H1 (cell line): ENCODE measurements around the gene MCC. TPM values are rescaled to one million over a fixed set of nuclear protein-coding genes. Genes with fewer than 3 reads are reported as not detected.

ENCODE experiments used
- CTCF ChIA-PET: fragments of 300-600 bp; sonication (Branson Sonifier 250); formaldehyde crosslinking; loops from one replicate; lab custom pipeline; 2021; ENCODE audit not compliant: partially characterized antibody; lab: Charles Lee
- POLR2A ChIA-PET: fragments of 300-600 bp; sonication (Branson Sonifier 250); formaldehyde crosslinking; loops from one replicate; lab custom pipeline; 2021; ENCODE audit warnings: inconsistent platforms; ENCODE audit not compliant: partially characterized antibody; lab: Charles Lee
- DNase-seq, 2 experiments: peaks; one replicate each; pipeline versions ENCODE4 v3.0.0 to v3.0.0-alpha.2; 2010 to 2022; ENCODE audit warnings: low spot score in 2 of 2, low read depth in 1 of 2, mixed read lengths in 1 of 2
- FAIRE-seq: peaks from 2 replicates; lab custom pipeline; 2011; peaks lifted over from hg19 to GRCh38; lab: Jason Lieb, UNC
- H2AFZ ChIP-seq: 2 replicates; pipeline ENCODE4 v1.8.1; 2012; ENCODE audit warnings: low read length, inconsistent platforms
- H2AK5ac ChIP-seq: 2 replicates; pipeline ENCODE4 v1.6.1; 2013; ENCODE audit warnings: low read depth, low read length
- H2BK120ac ChIP-seq: replicated peaks from 2 replicates; pipeline ENCODE3; 2013; ENCODE audit warnings: low read depth, low read length, inconsistent platforms
- H2BK12ac ChIP-seq: 2 replicates; pipeline ENCODE4 v1.6.1; 2013; ENCODE audit warnings: low read depth, low read length
- H2BK15ac ChIP-seq: 2 replicates; pipeline ENCODE4 v1.6.1; 2013; ENCODE audit warnings: low read length
- H2BK20ac ChIP-seq: 2 replicates; pipeline ENCODE4 v1.6.1; 2013; ENCODE audit warnings: low read length
- H2BK5ac ChIP-seq: 2 replicates; pipeline ENCODE4 v1.6.1; 2013; ENCODE audit warnings: low read depth, low read length
- H3K14ac ChIP-seq: 2 replicates; pipeline ENCODE4 v1.6.1; 2013; ENCODE audit warnings: inconsistent platforms; ENCODE audit not compliant: insufficient read length
- H3K18ac ChIP-seq: 2 replicates; pipeline ENCODE4 v1.6.1; 2013; ENCODE audit warnings: low read length; ENCODE audit errors: extremely low read depth
- H3K23ac ChIP-seq: 2 replicates; pipeline ENCODE4 v1.6.1; 2013; ENCODE audit warnings: inconsistent platforms; ENCODE audit not compliant: insufficient read length
- H3K23me2 ChIP-seq: 2 replicates; pipeline ENCODE4 v1.6.1; 2013; ENCODE audit warnings: low read depth, low read length
- H3K27ac ChIP-seq: 2 replicates; pipeline ENCODE4 v1.6.1; 2011; ENCODE audit warnings: low read depth, low read length, inconsistent platforms
- H3K27me3 ChIP-seq, 4 experiments: replicated peaks in 1 of 4; 1 replicate in 1 of 4; 2 replicates in 3 of 4; pipeline versions ENCODE4 v1.6.1 to v1.8.1; 2011 to 2013; ENCODE audit warnings: low read length in 3 of 4, mild to moderate bottlenecking in 3 of 4, inconsistent platforms in 2 of 4, mixed read lengths in 2 of 4, moderate library complexity in 1 of 4; ENCODE audit not compliant: control insufficient read depth in 3 of 4, insufficient read depth in 3 of 4; ENCODE audit errors: extremely low read depth in 1 of 4
- H3K36me3 ChIP-seq, 4 experiments: 2 replicates each; pipeline versions ENCODE4 v1.6.1 to v1.8.1; 2011 to 2013; ENCODE audit warnings: mild to moderate bottlenecking in 4 of 4, low read length in 3 of 4, moderate library complexity in 2 of 4, control low read depth in 1 of 4, inconsistent platforms in 1 of 4; ENCODE audit not compliant: insufficient read depth in 4 of 4, control insufficient read depth in 2 of 4
- H3K4ac ChIP-seq: replicated peaks from 2 replicates; pipeline ENCODE3; 2013; ENCODE audit warnings: low read length, low read depth, mixed read lengths, inconsistent platforms; ENCODE audit not compliant: insufficient read length
- H3K4me1 ChIP-seq, 4 experiments: replicated peaks in 1 of 4; 1 replicate in 1 of 4; 2 replicates in 3 of 4; pipeline versions ENCODE4 v1.6.1 to v1.8.1; 2011 to 2013; ENCODE audit warnings: low read length in 3 of 4, inconsistent platforms in 2 of 4, mixed read lengths in 1 of 4; ENCODE audit not compliant: insufficient read depth in 4 of 4, control insufficient read depth in 3 of 4
- H3K4me2 ChIP-seq, 2 experiments: 2 replicates each; pipeline versions ENCODE4 v1.6.1 to v1.8.1; 2011 to 2013; ENCODE audit warnings: low read depth in 2 of 2, low read length in 2 of 2, control low read depth in 1 of 2, inconsistent platforms in 1 of 2, mild to moderate bottlenecking in 1 of 2; ENCODE audit not compliant: insufficient read depth in 1 of 2
- H3K4me3 ChIP-seq, 4 experiments: fragments of 200-600, 300-600 bp in 1 of 4; sonication (generic), shearing (Covaris generic), sonication (Bioruptor Twin) in 1 of 4; 2 replicates each; pipeline versions ENCODE4 v1.5.1 to v1.8.1; 2011 to 2016; ENCODE audit warnings: low read length in 4 of 4, low read depth in 3 of 4, control low read depth in 2 of 4, inconsistent platforms in 2 of 4, mild to moderate bottlenecking in 2 of 4, mixed read lengths in 1 of 4, moderate library complexity in 1 of 4; ENCODE audit not compliant: insufficient read depth in 2 of 4; ENCODE audit errors: extremely low read depth in 1 of 4
- H3K56ac ChIP-seq: replicated peaks from 2 replicates; pipeline ENCODE3; 2013; ENCODE audit warnings: low read depth, mild to moderate bottlenecking, mixed read lengths, low read length, inconsistent platforms; ENCODE audit not compliant: insufficient read length
- H3K79me1 ChIP-seq: 2 replicates; pipeline ENCODE4 v1.6.1; 2013; ENCODE audit warnings: low read depth, low read length, control low read depth
- H3K79me2 ChIP-seq, 2 experiments: 2 replicates each; pipeline versions ENCODE4 v1.6.1 to v1.8.1; 2012 to 2013; ENCODE audit warnings: low read length in 2 of 2, mild to moderate bottlenecking in 2 of 2, inconsistent platforms in 1 of 2; ENCODE audit not compliant: insufficient read depth in 2 of 2, control insufficient read depth in 1 of 2
- H3K9ac ChIP-seq, 4 experiments: replicated peaks in 1 of 4; 1 replicate in 1 of 4; 2 replicates in 3 of 4; pipeline versions ENCODE4 v1.6.1 to v1.8.1; 2011 to 2013; ENCODE audit warnings: low read depth in 3 of 4, low read length in 3 of 4, control low read depth in 2 of 4, mild to moderate bottlenecking in 2 of 4, moderate library complexity in 2 of 4, inconsistent platforms in 1 of 4; ENCODE audit errors: extremely low read depth in 1 of 4
- H3K9me3 ChIP-seq, 2 experiments: 2 replicates each; pipeline versions ENCODE4 v1.6.1 to v1.8.1; 2012 to 2013; ENCODE audit warnings: mild to moderate bottlenecking in 2 of 2, moderate library complexity in 2 of 2, control low read depth in 1 of 2, inconsistent platforms in 1 of 2, low read depth in 1 of 2, low read length in 1 of 2, mixed read lengths in 1 of 2; ENCODE audit not compliant: insufficient read depth in 2 of 2
- H4K20me1 ChIP-seq, 2 experiments: replicated peaks in 1 of 2; 2 replicates each; pipeline versions ENCODE3 to v1.8.1; 2011 to 2013; ENCODE audit warnings: inconsistent platforms in 2 of 2, low read length in 2 of 2, mild to moderate bottlenecking in 1 of 2; ENCODE audit not compliant: insufficient read depth in 2 of 2, control insufficient read depth in 1 of 2
- H4K5ac ChIP-seq: 2 replicates; pipeline ENCODE4 v1.6.1; 2013; ENCODE audit warnings: low read length, low read depth, mixed read lengths, inconsistent platforms; ENCODE audit not compliant: insufficient read length
- H4K8ac ChIP-seq: 2 replicates; pipeline ENCODE4 v1.8.0; 2013; ENCODE audit warnings: mild to moderate bottlenecking, moderate library complexity, low read length, inconsistent platforms; ENCODE audit not compliant: insufficient read depth; ENCODE audit errors: extremely low read depth
- H4K91ac ChIP-seq: replicated peaks from 2 replicates; pipeline ENCODE3; 2013; ENCODE audit warnings: low read length, mixed read lengths, inconsistent platforms; ENCODE audit not compliant: insufficient read length
- BCL11A ChIP-seq, 2 experiments: IDR thresholded peaks; one replicate each; pipeline ENCODE4 v1.6.1; 2011; ENCODE audit warnings: low read depth in 2 of 2, low read length in 2 of 2, mild to moderate bottlenecking in 2 of 2
- E2F6 ChIP-seq: IDR thresholded peaks from 2 replicates; pipeline ENCODE4 v1.6.1; 2012; ENCODE audit warnings: inconsistent platforms
- GTF2F1 ChIP-seq: IDR thresholded peaks from 2 replicates; pipeline ENCODE4 v1.6.1; 2012; ENCODE audit warnings: low read depth, low read length, improper control_type of control experiment, borderline replicate concordance
- NANOG ChIP-seq: IDR thresholded peaks from 2 replicates; pipeline ENCODE4 v1.6.1; 2011; ENCODE audit warnings: low read length, low read depth, mild to moderate bottlenecking, inconsistent platforms; ENCODE audit not compliant: insufficient read depth, poor library complexity, severe bottlenecking
- PHF8 ChIP-seq: fragments of 200-600 bp; sonication (generic); conservative IDR thresholded peaks from 2 replicates; pipeline ENCODE4 v1.7.1; 2012; ENCODE audit warnings: low read depth, mild to moderate bottlenecking, inconsistent platforms, low read length, moderate library complexity
- SP2 ChIP-seq: IDR thresholded peaks from 2 replicates; pipeline ENCODE4 v1.6.1; 2012; ENCODE audit warnings: mild to moderate bottlenecking, low read length, inconsistent platforms
- TAF7 ChIP-seq: optimal IDR thresholded peaks from 2 replicates; pipeline ENCODE3; 2011; ENCODE audit warnings: low read depth, mild to moderate bottlenecking, inconsistent platforms, low read length, moderate library complexity, borderline replicate concordance
- TBP ChIP-seq: IDR thresholded peaks from 2 replicates; pipeline ENCODE4 v1.6.1; 2011; ENCODE audit warnings: low read depth, low read length, improper control_type of control experiment
- TEAD4 ChIP-seq: IDR thresholded peaks from 2 replicates; pipeline ENCODE4 v1.6.1; 2012; ENCODE audit warnings: low read depth, low read length, inconsistent platforms, mixed read lengths
- WGBS, 2 experiments: shearing (Covaris generic) in 1 of 2; methylation state at CpG; one replicate each; pipeline versions ENCODE4 v1.1.6 to v1.1.7; 2013 to 2015; ENCODE audit warnings: low lambda C conversion rate in 2 of 2, mixed read lengths in 2 of 2, inconsistent platforms in 1 of 2, low coverage in 1 of 2, missing lambda C conversion rate in 1 of 2; ENCODE audit not compliant: insufficient replicate concordance in 2 of 2, insufficient coverage in 1 of 2, insufficient read length in 1 of 2; ENCODE audit errors: extremely low coverage in 1 of 2, missing lambda C conversion rate in 1 of 2; 5-methylcytosine and 5-hydroxymethylcytosine counted together
- polyA plus RNA-seq, 7 experiments: library from polyadenylated mRNA; depleted of rRNA in 3 of 7; stranded (reverse) in 5 of 7; unstranded in 2 of 7; fragments of >200 nt in 5 of 7; fragments of 200-250 nt in 2 of 7; gene quantifications; 1 replicate in 5 of 7; 2 replicates in 1 of 7; 4 replicates in 1 of 7; pipeline versions ENCODE4 v1.2.1 to v1.2.3, GENCODE V29; 2011 to 2013; ENCODE audit warnings: missing spikeins in 2 of 7, mixed read lengths in 2 of 7
- total RNA-seq: library from RNA; stranded (reverse); fragmentation: NEBNext Ultra II Directional; extraction: Animal tissue kit (Norgen Biotek cat#: 25700); gene quantifications from 2 replicates; pipeline ENCODE4 v1.2.1, GENCODE V29; 2021

MCC gene
- total and polyA plus RNA-seq, 2 of the 8 experiments (the other 6 are each of a cell fraction or from before 2014, with no cell fraction given): 2.6 to 18.3 TPM

DNA sequence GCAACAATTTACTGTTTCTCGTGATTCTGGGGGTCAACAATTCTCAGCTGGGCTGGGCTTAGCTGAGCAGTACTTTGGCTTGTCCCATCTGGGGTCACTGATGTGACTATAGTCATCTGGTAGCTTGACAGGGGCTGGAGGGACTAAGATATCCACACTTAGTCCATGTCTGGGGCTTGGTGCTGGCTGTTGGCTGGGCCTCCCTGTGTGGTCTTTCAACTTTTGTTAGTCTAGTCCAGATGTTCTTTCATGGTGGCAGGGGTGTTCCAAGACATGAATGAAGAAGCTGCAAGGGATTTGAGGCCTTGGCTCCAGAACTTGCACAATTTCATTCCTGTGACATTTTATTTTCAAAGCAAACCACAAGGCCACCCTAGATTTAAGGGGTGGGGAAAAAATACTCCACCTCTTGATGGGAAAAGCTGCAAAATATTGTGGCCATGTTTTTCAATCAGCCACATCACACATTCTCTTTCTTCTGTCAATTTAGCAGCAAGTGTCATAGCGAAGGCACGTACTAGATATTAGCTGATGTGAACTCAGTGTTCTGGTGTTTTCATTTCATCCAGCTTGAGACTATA lies 112.7 kb downstream of the MCC start:
- Histone ChIP-seq H3K4me1 (peaks cover 0 to 2% (median under 1%) of the 10 kb centered on the region in 4 experiments; a peak in 2 of 7 replicates), H3K4ac (no peak overlapping the region), H4K8ac (no peak overlapping the region), H4K5ac (no peak overlapping the region), H2BK120ac (no peak overlapping the region), H3K9me3 (no peaks in the 10 kb centered on the region), H3K79me1 (no peaks in the 10 kb centered on the region), H3K27me3 (no peaks in the 10 kb centered on the region), H2BK15ac (no peak overlapping the region), H2BK12ac (no peak overlapping the region), H3K4me2 (no peak overlapping the region), H3K27ac (no peak overlapping the region), H4K20me1 (no peaks in the 10 kb centered on the region), H3K23me2 (no peaks in the 10 kb centered on the region), H3K9ac (no peak overlapping the region), H3K18ac (no peak overlapping the region), H3K36me3 (no peaks in the 10 kb centered on the region), H2BK5ac (no peak overlapping the region), H2AFZ (no peak overlapping the region), H3K23ac (no peak overlapping the region), H2BK20ac (no peak overlapping the region), H3K56ac (no peak overlapping the region), H3K79me2 (no peaks in the 10 kb centered on the region), H4K91ac (no peak overlapping the region), H3K14ac (no peak overlapping the region), H2AK5ac (no peak overlapping the region), H3K4me3 (no peak overlapping the region)
- DNase-seq (no peak), FAIRE-seq (no peak)
- TF ChIP-seq TEAD4 (no peak), NANOG (no peak), SP2 (no peak), GTF2F1 (no peak), PHF8 (no peak), TAF7 (no peak), E2F6 (no peak), BCL11A (IDR thresholded peaks at IDR 0.05; ENCODE audit: low read depth in 2 of 2, low read length in 2 of 2) (no peak), TBP (no peak)
- WGBS, 2 experiments: 92% methylated on average over 3 of the region's 3 CpGs; no CpG with 5 or more reads in 1 of the 2 experiments
- ChIA-PET CTCF (interaction anchor here (0.5 to 5.4 kb wide), 11 partner anchors 9 to 1955 kb away, joined by 3 to 37 read pairs (median 4); partner anchors contain the start of gene YTHDC2), POLR2A (no interaction called here)
